HEK293 (cell line): ENCODE measurements around the gene MRPS6.

Experiments
- CTCF ChIA-PET: fragments of 350-600 bp; formaldehyde crosslinking; extraction: SDS; loops from one replicate; lab custom pipeline; 2021; ENCODE audit warnings: antibody characterized with exemption; lab: Yijun Ruan, JAX
- POLR2A ChIA-PET: fragments of 300-600 bp; formaldehyde crosslinking; extraction: SDS; loops from one replicate; lab custom pipeline; 2020; ENCODE audit warnings: antibody characterized with exemption, inconsistent platforms; lab: Yijun Ruan, JAX
- H3K27ac ChIP-seq: fragments of 200-500 bp; sonication (Bioruptor generic); 2 replicates; pipeline ENCODE4 v1.5.1; 2014; ENCODE audit warnings: low read depth, low read length, control low read depth, inconsistent platforms; ENCODE audit errors: extremely low read depth
- H3K36me3 ChIP-seq, 2 experiments: fragments of 200-500 bp in 1 of 2; sonication (Bioruptor generic) in 1 of 2; 1 replicate in 1 of 2; 2 replicates in 1 of 2; pipeline ENCODE4 v1.5.1; 2014 to 2017; ENCODE audit warnings: inconsistent platforms in 2 of 2, low read length in 2 of 2; ENCODE audit not compliant: control insufficient read depth in 2 of 2, insufficient read depth in 1 of 2
- H3K4me1 ChIP-seq: fragments of 200-500 bp; sonication (Bioruptor generic); 2 replicates; pipeline ENCODE4 v1.5.1; 2014; ENCODE audit warnings: mild to moderate bottlenecking, low read length, inconsistent platforms; ENCODE audit not compliant: control insufficient read depth, insufficient read depth
- H3K4me3 ChIP-seq: 2 replicates; pipeline ENCODE4 v1.5.1; 2011; ENCODE audit warnings: low read depth, mild to moderate bottlenecking, control low read depth, low read length, moderate library complexity
- H3K9me3 ChIP-seq: fragments of 200-500 bp; sonication (Bioruptor generic); 2 replicates; pipeline ENCODE4 v1.5.1; 2014; ENCODE audit warnings: low read depth, low read length, inconsistent platforms; ENCODE audit not compliant: control insufficient read depth, insufficient read depth
- EGR2 ChIP-seq: fragments of 450-650 bp; formaldehyde crosslinking; IDR thresholded peaks from 2 replicates; pipeline ENCODE4 v1.5.1; 2016; ENCODE audit warnings: low read depth, missing biosample characterization, missing genetic modification characterization
- GLIS2 ChIP-seq: fragments of 450-650 bp; formaldehyde crosslinking; IDR thresholded peaks from 2 replicates; pipeline ENCODE4 v1.5.1; 2016; ENCODE audit warnings: missing biosample characterization, missing genetic modification characterization
- KLF9 ChIP-seq: fragments of 450-650 bp; formaldehyde crosslinking; IDR thresholded peaks from 2 replicates; pipeline ENCODE4 v1.5.1; 2016; ENCODE audit warnings: missing biosample characterization, missing genetic modification characterization, low read depth
- MEIS1 ChIP-seq: sonication (generic); formaldehyde crosslinking; IDR thresholded peaks from 2 replicates; pipeline ENCODE4 v1.8.1; 2022; ENCODE audit warnings: missing genetic modification reagents, mild to moderate bottlenecking, borderline replicate concordance
- MZF1 ChIP-seq: fragments of 450-650 bp; formaldehyde crosslinking; IDR thresholded peaks from 2 replicates; pipeline ENCODE4 v1.5.1; 2017; ENCODE audit warnings: missing biosample characterization, missing genetic modification characterization, borderline replicate concordance
- OSR2 ChIP-seq: fragments of 450-650 bp; formaldehyde crosslinking; IDR thresholded peaks from 2 replicates; pipeline ENCODE4 v1.5.1; 2016; ENCODE audit warnings: missing biosample characterization, missing genetic modification characterization
- RBAK ChIP-seq: fragments of 450-650 bp; formaldehyde crosslinking; IDR thresholded peaks from 2 replicates; pipeline ENCODE4 v1.5.1; 2016; ENCODE audit warnings: missing biosample characterization, missing genetic modification characterization
- SCRT2 ChIP-seq: fragments of 450-650 bp; formaldehyde crosslinking; IDR thresholded peaks from 2 replicates; pipeline ENCODE4 v1.5.1; 2016; ENCODE audit warnings: missing biosample characterization, missing genetic modification characterization
- TCF7L2 ChIP-seq: IDR thresholded peaks from 2 replicates; pipeline ENCODE4 v1.6.1; 2011; ENCODE audit warnings: low read depth, mild to moderate bottlenecking, inconsistent platforms, low read length, moderate library complexity, borderline replicate concordance
- YY1 ChIP-seq: fragments of 450-650 bp; formaldehyde crosslinking; IDR thresholded peaks from 2 replicates; pipeline ENCODE4 v1.5.1; 2018; ENCODE audit warnings: missing biosample characterization, missing genetic modification characterization
- ZFHX2 ChIP-seq: fragments of 450-650 bp; formaldehyde crosslinking; conservative IDR thresholded peaks from 2 replicates; pipeline ENCODE4 v1.5.1; 2016; ENCODE audit warnings: missing biosample characterization, missing genetic modification characterization
- ZNF19 ChIP-seq: fragments of 450-650 bp; formaldehyde crosslinking; IDR thresholded peaks from 2 replicates; pipeline ENCODE4; 2016; ENCODE audit warnings: missing biosample characterization, missing genetic modification characterization, low read depth
- ZNF23 ChIP-seq: fragments of 450-650 bp; formaldehyde crosslinking; IDR thresholded peaks from 2 replicates; pipeline ENCODE4 v1.5.1; 2016; ENCODE audit warnings: missing biosample characterization, missing genetic modification characterization, borderline replicate concordance
- ZNF501 ChIP-seq: fragments of 450-650 bp; formaldehyde crosslinking; IDR thresholded peaks from 2 replicates; pipeline ENCODE4 v1.5.1; 2016; ENCODE audit warnings: missing biosample characterization, missing genetic modification characterization
- ZNF514 ChIP-seq: fragments of 450-650 bp; formaldehyde crosslinking; IDR thresholded peaks from 2 replicates; pipeline ENCODE4 v1.5.1; 2016; ENCODE audit warnings: missing biosample characterization, missing genetic modification characterization
- ZNF558 ChIP-seq: fragments of 450-650 bp; formaldehyde crosslinking; IDR thresholded peaks from 2 replicates; pipeline ENCODE4 v1.5.1; 2016; ENCODE audit warnings: missing biosample characterization, missing genetic modification characterization
- ZNF658 ChIP-seq: fragments of 450-650 bp; formaldehyde crosslinking; IDR thresholded peaks from 2 replicates; pipeline ENCODE4; 2016; ENCODE audit warnings: missing biosample characterization, missing genetic modification characterization
- ZNF670 ChIP-seq: fragments of 450-650 bp; formaldehyde crosslinking; IDR thresholded peaks from 2 replicates; pipeline ENCODE4 v1.5.1; 2016; ENCODE audit warnings: missing biosample characterization, missing genetic modification characterization, low read depth
- TF ChIP-seq, protein P1 (sequence below): fragments of 450-650 bp; formaldehyde crosslinking; IDR thresholded peaks from 2 replicates; pipeline ENCODE4; 2016; ENCODE audit warnings: missing biosample characterization, missing genetic modification characterization
- TF ChIP-seq, protein P2 (sequence below): fragments of 450-650 bp; formaldehyde crosslinking; IDR thresholded peaks from 2 replicates; pipeline ENCODE4 v1.5.1; 2017; ENCODE audit warnings: missing biosample characterization, missing genetic modification characterization
- TF ChIP-seq, protein P3 (sequence below): fragments of 450-650 bp; formaldehyde crosslinking; IDR thresholded peaks from 2 replicates; pipeline ENCODE4 v1.5.1; 2017; ENCODE audit warnings: missing biosample characterization, missing genetic modification characterization
- TF ChIP-seq, protein P4 (sequence below): fragments of 450-650 bp; formaldehyde crosslinking; IDR thresholded peaks from 2 replicates; pipeline ENCODE4 v1.5.1; 2017; ENCODE audit warnings: missing biosample characterization, missing genetic modification characterization

The MRPS6 gene

DNA sequence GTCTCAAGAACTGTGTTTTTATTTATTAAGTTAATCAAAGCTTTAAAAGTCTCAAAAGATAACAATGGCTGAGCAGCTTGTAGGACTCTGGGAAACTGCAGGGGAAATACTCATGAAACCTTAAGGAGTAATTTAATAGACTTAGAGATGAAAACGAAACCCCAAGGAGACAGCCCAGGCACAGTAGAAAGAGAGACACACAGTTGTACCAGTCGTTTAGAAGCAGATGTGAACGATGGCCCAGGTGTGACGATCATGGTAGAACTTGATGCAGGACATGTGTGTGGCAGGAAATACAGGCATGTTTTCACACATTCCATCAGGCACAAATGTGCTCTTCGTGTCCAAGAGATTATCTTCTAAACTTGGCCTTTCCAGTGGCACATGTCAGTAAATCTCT is 21.2 kb upstream of the MRPS6 start:
- Histone ChIP-seq H3K4me1 (no peaks in the 10 kb centered on the region), H3K27ac (no peak overlapping the region), H3K4me3 (no peak overlapping the region), H3K36me3 (no peaks in the 10 kb centered on the region), H3K9me3 (no peaks in the 10 kb centered on the region)
- POLR2A ChIA-PET = no interaction called here
- CTCF ChIA-PET = no interaction called here
- TF ChIP-seq YY1 (tag by site-specific recombination) (no peak), ZNF670 (no peak), MEIS1 (CRISPR knock-in tag) (no peak), RBAK (no peak), MZF1 (tag by site-specific recombination) (no peak), KLF9 (tag by site-specific recombination) (no peak), OSR2 (tag by site-specific recombination) (no peak), SCRT2 (tag by site-specific recombination) (no peak), ZNF501 (tag by site-specific recombination) (no peak)
- TF ChIP-seq, protein P1, sequence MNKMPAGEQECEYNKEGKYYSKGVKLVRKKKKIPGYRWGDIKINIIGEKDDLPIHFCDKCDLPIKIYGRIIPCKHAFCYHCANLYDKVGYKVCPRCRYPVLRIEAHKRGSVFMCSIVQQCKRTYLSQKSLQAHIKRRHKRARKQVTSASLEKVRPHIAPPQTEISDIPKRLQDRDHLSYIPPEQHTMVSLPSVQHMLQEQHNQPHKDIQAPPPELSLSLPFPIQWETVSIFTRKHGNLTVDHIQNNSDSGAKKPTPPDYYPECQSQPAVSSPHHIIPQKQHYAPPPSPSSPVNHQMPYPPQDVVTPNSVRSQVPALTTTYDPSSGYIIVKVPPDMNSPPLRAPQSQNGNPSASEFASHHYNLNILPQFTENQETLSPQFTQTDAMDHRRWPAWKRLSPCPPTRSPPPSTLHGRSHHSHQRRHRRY (tag by site-specific recombination) = no peak
- TF ChIP-seq, protein P2, sequence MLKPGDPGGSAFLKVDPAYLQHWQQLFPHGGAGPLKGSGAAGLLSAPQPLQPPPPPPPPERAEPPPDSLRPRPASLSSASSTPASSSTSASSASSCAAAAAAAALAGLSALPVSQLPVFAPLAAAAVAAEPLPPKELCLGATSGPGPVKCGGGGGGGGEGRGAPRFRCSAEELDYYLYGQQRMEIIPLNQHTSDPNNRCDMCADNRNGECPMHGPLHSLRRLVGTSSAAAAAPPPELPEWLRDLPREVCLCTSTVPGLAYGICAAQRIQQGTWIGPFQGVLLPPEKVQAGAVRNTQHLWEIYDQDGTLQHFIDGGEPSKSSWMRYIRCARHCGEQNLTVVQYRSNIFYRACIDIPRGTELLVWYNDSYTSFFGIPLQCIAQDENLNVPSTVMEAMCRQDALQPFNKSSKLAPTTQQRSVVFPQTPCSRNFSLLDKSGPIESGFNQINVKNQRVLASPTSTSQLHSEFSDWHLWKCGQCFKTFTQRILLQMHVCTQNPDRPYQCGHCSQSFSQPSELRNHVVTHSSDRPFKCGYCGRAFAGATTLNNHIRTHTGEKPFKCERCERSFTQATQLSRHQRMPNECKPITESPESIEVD (tag by site-specific recombination) = no peak

DNA sequence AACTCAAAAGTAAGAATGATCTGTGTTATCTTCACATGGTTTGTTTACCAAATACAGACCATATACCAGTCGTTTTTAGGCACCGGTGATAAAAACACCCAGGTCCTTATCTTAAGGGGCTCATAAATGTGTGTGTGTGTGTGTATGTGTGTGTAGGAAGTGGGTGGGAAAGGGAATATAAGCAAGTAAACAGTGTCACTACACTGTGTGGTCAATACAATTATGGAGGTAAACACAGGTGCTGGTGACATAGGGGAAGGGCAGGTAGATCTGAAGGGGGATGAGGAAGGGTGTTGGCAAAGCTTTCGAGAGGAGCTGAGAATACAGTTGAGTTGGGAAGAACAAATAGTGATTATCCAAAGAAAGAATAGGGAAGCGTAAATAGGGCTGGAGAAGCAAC is 19.1 kb upstream of the MRPS6 start:
- H3K27ac ChIP-seq = no peak overlapping the region
- POLR2A ChIA-PET = no interaction called here
- H3K4me1 ChIP-seq = no peaks in the 10 kb centered on the region
- H3K36me3 ChIP-seq = no peaks in the 10 kb centered on the region
- H3K9me3 ChIP-seq = no peaks in the 10 kb centered on the region
- TF ChIP-seq ZNF558 (tag by site-specific recombination) (no peak), ZNF19 (no peak), ZNF514 (no peak), ZFHX2 (tag by site-specific recombination) (peak; percentile 54), EGR2 (tag by site-specific recombination) (peak; percentile 89), GLIS2 (tag by site-specific recombination) (no peak), ZNF658 (tag by site-specific recombination) (no peak), TCF7L2 (no peak), ZNF23 (tag by site-specific recombination) (no peak)
- TF ChIP-seq, protein P3, sequence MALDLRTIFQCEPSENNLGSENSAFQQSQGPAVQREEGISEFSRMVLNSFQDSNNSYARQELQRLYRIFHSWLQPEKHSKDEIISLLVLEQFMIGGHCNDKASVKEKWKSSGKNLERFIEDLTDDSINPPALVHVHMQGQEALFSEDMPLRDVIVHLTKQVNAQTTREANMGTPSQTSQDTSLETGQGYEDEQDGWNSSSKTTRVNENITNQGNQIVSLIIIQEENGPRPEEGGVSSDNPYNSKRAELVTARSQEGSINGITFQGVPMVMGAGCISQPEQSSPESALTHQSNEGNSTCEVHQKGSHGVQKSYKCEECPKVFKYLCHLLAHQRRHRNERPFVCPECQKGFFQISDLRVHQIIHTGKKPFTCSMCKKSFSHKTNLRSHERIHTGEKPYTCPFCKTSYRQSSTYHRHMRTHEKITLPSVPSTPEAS (tag by site-specific recombination) = peak; percentile 56
- TF ChIP-seq, protein P4, sequence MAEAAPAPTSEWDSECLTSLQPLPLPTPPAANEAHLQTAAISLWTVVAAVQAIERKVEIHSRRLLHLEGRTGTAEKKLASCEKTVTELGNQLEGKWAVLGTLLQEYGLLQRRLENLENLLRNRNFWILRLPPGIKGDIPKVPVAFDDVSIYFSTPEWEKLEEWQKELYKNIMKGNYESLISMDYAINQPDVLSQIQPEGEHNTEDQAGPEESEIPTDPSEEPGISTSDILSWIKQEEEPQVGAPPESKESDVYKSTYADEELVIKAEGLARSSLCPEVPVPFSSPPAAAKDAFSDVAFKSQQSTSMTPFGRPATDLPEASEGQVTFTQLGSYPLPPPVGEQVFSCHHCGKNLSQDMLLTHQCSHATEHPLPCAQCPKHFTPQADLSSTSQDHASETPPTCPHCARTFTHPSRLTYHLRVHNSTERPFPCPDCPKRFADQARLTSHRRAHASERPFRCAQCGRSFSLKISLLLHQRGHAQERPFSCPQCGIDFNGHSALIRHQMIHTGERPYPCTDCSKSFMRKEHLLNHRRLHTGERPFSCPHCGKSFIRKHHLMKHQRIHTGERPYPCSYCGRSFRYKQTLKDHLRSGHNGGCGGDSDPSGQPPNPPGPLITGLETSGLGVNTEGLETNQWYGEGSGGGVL (tag by site-specific recombination) = no peak
- CTCF ChIA-PET = interaction anchor here (0.7 kb wide), 1 partner anchor 130 kb away, joined by 5 read pairs; no protein-coding TSS in a partner anchor
- H3K4me3 ChIP-seq = no peak overlapping the region
